K562 (cell line): ENCODE measurements around the gene MRGPRF. TPM values are rescaled to one million over a fixed set of nuclear protein-coding genes. Genes with fewer than 3 reads are reported as not detected.

Source experiments
- ATAC-seq: fragments of 200-7000 bp; cut with Tn5 transposase; 3 replicates; pipeline ENCODE4 v1.9.1; 2020; ENCODE audit warnings: moderate library complexity
- BruUV-seq: library from RNA; stranded (reverse); fragments of 400-500 nt; replicated peaks from 2 replicates; lab custom pipeline; 2021; lab: Mats Ljungman, UMichigan
- CTCF ChIA-PET: fragments of 300-600 bp; formaldehyde crosslinking; extraction: SDS; loops from one replicate; lab custom pipeline; 2021; ENCODE audit warnings: low intra/inter-chr PET ratio; lab: Yijun Ruan, JAX
- POLR2A ChIA-PET: fragments of 300-600, 350-650 bp; sonication (Branson Sonifier 250); formaldehyde crosslinking; extraction: SDS; loops from one replicate; lab custom pipeline; 2021; ENCODE audit warnings: antibody characterized with exemption, inconsistent platforms; lab: Yijun Ruan, JAX
- DNase-seq, 4 experiments: peaks; one replicate each; pipeline versions ENCODE4 v3.0.0 to v3.0.0-alpha.2; 2011 to 2018; ENCODE audit warnings: low spot score in 3 of 4, mixed read lengths in 3 of 4; ENCODE audit errors: extremely low read depth in 1 of 4
- FAIRE-seq: peaks from 2 replicates; lab custom pipeline; 2011; peaks lifted over from hg19 to GRCh38; lab: Jason Lieb, UNC
- H2AFZ ChIP-seq: 2 replicates; pipeline ENCODE4 v1.6.0; 2011; ENCODE audit warnings: low read depth, low read length, control low read depth, inconsistent platforms
- H3K27ac ChIP-seq: fragments of 200-600 bp; 3 replicates; pipeline ENCODE4 v1.8.0; 2011; ENCODE audit warnings: low read depth, mild to moderate bottlenecking, control low read depth, inconsistent platforms, low read length, moderate library complexity, mixed read lengths; ENCODE audit errors: extremely low read depth
- H3K27me3 ChIP-seq, 2 experiments: fragments of 300-600 bp in 1 of 2; 2 replicates in 1 of 2; 3 replicates in 1 of 2; pipeline versions ENCODE4 v1.6.0 to v1.8.0; 2011; ENCODE audit warnings: inconsistent platforms in 2 of 2, low read length in 2 of 2, mild to moderate bottlenecking in 1 of 2, mixed read lengths in 1 of 2, moderate library complexity in 1 of 2; ENCODE audit not compliant: control insufficient read depth in 2 of 2, insufficient read depth in 2 of 2
- H3K36me3 ChIP-seq: fragments of 300-600 bp; 3 replicates; pipeline ENCODE4 v1.8.0; 2011; ENCODE audit warnings: mild to moderate bottlenecking, low read length, inconsistent platforms; ENCODE audit not compliant: control insufficient read depth, insufficient read depth
- H3K4me1 ChIP-seq, 2 experiments: fragments of 200-600 bp in 1 of 2; replicated peaks in 1 of 2; 2 replicates in 1 of 2; 3 replicates in 1 of 2; pipeline versions ENCODE4 v1.5.1 to v1.8.0; 2011; ENCODE audit warnings: inconsistent platforms in 2 of 2, low read length in 2 of 2, mild to moderate bottlenecking in 1 of 2, mixed read lengths in 1 of 2, moderate library complexity in 1 of 2; ENCODE audit not compliant: control insufficient read depth in 2 of 2, insufficient read depth in 2 of 2
- H3K4me2 ChIP-seq: 2 replicates; pipeline ENCODE4 v1.6.1; 2011; ENCODE audit warnings: low read length, control low read depth, inconsistent platforms, mixed read lengths; ENCODE audit not compliant: insufficient read depth
- H3K4me3 ChIP-seq: fragments of 200-600 bp; sonication (generic), shearing (Covaris generic); 2 replicates; pipeline ENCODE4 v1.5.1; 2016; ENCODE audit warnings: control low read depth, inconsistent platforms
- H3K79me2 ChIP-seq: fragments of 200-600 bp; 3 replicates; pipeline ENCODE4 v1.8.0; 2011; ENCODE audit warnings: low read length, inconsistent platforms; ENCODE audit not compliant: control insufficient read depth, insufficient read depth
- H3K9ac ChIP-seq, 2 experiments: 2 replicates each; pipeline versions ENCODE4 v1.6.0 to v1.6.1; 2011; ENCODE audit warnings: low read depth in 2 of 2, low read length in 2 of 2, control low read depth in 1 of 2, inconsistent platforms in 1 of 2, mild to moderate bottlenecking in 1 of 2, mixed read lengths in 1 of 2; ENCODE audit not compliant: insufficient read depth in 1 of 2
- H3K9me1 ChIP-seq: one replicate; pipeline ENCODE4 v1.6.0; 2011; ENCODE audit warnings: inconsistent platforms, mild to moderate bottlenecking, low read length, moderate library complexity; ENCODE audit not compliant: control insufficient read depth, insufficient read depth
- H3K9me3 ChIP-seq: replicated peaks from 2 replicates; pipeline ENCODE4 v1.5.1; 2011; ENCODE audit warnings: low read depth, low read length, inconsistent platforms; ENCODE audit not compliant: control insufficient read depth, insufficient read depth
- H4K20me1 ChIP-seq: replicated peaks from 2 replicates; pipeline ENCODE4 v1.6.1; 2011; ENCODE audit warnings: low read length, inconsistent platforms, mixed read lengths; ENCODE audit not compliant: control insufficient read depth, insufficient read depth
- KLF6 ChIP-seq: fragments of 250-450 bp; sonication (Bioruptor Pico); IDR thresholded peaks from 2 replicates; pipeline ENCODE4 v1.4.0; 2020; ENCODE audit warnings: mild to moderate bottlenecking, moderate library complexity, borderline replicate concordance
- PHTF2 ChIP-seq: fragments of 250-450 bp; sonication (Bioruptor Pico); IDR thresholded peaks from 2 replicates; pipeline ENCODE4 v1.5.0; 2021; ENCODE audit warnings: mild to moderate bottlenecking
- RHOXF2B ChIP-seq: fragments of 250-450 bp; sonication (Bioruptor Pico); conservative IDR thresholded peaks from 2 replicates; pipeline ENCODE4 v1.5.1; 2021
- U2AF1 ChIP-seq: fragments of 200-400 bp; formaldehyde crosslinking; optimal IDR thresholded peaks from 2 replicates; pipeline ENCODE3; 2017; ENCODE audit warnings: mild to moderate bottlenecking, low read depth, low read length, moderate library complexity
- WGBS: fragments of 100-300 bp; shearing (Covaris generic); methylation state at CpG from one replicate; pipeline ENCODE4 v1.1.6; 2016; ENCODE audit warnings: low coverage, mixed read lengths; ENCODE audit not compliant: insufficient coverage; ENCODE audit errors: missing lambda C conversion rate; 5-methylcytosine and 5-hydroxymethylcytosine counted together
- in situ Hi-C: fragments of 300-500 bp; cut with MboI; formaldehyde crosslinking; loops from 4 replicates; pipeline ENCODE4 v1.15.0; 2018; ENCODE audit warnings: inconsistent platforms, mixed read lengths
- intact Hi-C: fragments of 100-400 bp; cut with micrococcal nuclease; formaldehyde crosslinking; loops from 2 replicates; pipeline ENCODE4 v1.14.2; 2022
- polyA plus RNA-seq, 8 experiments: library from polyadenylated mRNA; depleted of rRNA in 4 of 8; stranded (reverse) in 5 of 8; unstranded in 3 of 8; fragments of >200 nt; fragmentation: Nextera tagmentation in 2 of 8; fragmentation: Illumina TruSeq in 1 of 8; extraction: Ambion mirVana in 2 of 8; extraction: Trizol in 1 of 8; gene quantifications; 2 replicates each; pipeline versions ENCODE4 v1.2.1 to v1.2.3, GENCODE V29; 2011 to 2014; ENCODE audit warnings: inconsistent platforms in 1 of 8, missing spikeins in 1 of 8
- total RNA-seq, 7 experiments: library from RNA; depleted of rRNA in 6 of 7; stranded (reverse); fragments of >200 nt in 6 of 7; fragmentation: Illumina TruSeq in 2 of 7; extraction: Trizol in 2 of 7; gene quantifications; 2 replicates each; pipeline versions ENCODE4 v1.2.1 to v1.2.3, GENCODE V29; 2011 to 2021; ENCODE audit warnings: low replicate concordance in 1 of 7
- TF ChIP-seq, protein P1 (sequence below), 2 experiments: fragments of 150-350 bp in 1 of 2; IDR thresholded peaks; 2 replicates each; pipeline ENCODE4 v1.6.1; 2012 to 2016; ENCODE audit warnings: low read depth in 2 of 2, low read length in 2 of 2, mild to moderate bottlenecking in 1 of 2, moderate library complexity in 1 of 2
- TF ChIP-seq, protein P2 (sequence below): fragments of 450-650 bp; IDR thresholded peaks from 2 replicates; pipeline ENCODE4 v1.6.1; 2016; ENCODE audit warnings: low read depth

MRGPRF gene
- total and polyA plus RNA-seq, 9 of the 15 experiments (the other 6 are each of a cell fraction or from before 2014, with no cell fraction given), result not detected

DNA sequence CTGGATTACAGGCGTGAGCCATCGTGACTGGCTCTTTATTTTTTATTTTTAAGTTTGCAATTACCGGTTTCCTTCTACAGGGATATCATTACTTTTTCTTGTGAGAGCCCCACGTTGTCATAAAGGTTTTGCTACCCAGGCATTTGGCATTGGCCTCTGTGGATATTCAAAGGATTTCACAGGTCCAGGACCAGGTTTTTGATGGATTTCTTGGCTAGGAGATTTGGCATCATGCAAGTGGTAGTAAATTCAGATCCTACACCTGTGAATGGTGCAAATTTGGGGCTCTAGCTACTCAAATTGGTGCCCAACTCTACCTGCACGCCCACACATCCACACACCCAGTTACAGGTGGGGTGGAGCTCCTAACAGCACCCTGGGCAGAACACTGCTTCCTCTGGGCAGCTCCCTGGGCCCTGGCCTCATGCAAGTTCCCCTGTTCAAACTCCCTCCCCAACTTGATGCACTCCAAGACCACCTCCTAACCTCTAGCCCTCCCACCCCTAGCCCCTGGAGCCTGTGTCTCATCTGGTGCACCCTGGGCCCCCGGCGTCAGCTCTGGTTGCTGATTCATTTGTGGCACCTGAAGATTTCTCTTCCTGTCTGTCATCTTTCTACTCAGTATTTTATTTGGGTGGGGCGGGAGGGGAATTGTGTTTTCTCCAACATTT lies 23.0 kb downstream of the MRGPRF start:
- DNase-seq (no peak), FAIRE-seq (no peak), ATAC-seq (no peak)
- H3K36me3 ChIP-seq, result no peaks in the 10 kb centered on the region
- CTCF ChIA-PET, result no interaction called here
- POLR2A ChIA-PET, result no interaction called here
- no peaks in the 10 kb centered on the region; the same call in 1 of the 2 replicates for H3K9me3 ChIP-seq
- no peaks in the 10 kb centered on the region for H4K20me1 ChIP-seq
- H3K9ac ChIP-seq, result no peak overlapping the region; a peak in 1 of 4 replicates
- H3K4me2 ChIP-seq, result no peak overlapping the region
- no peak overlapping the region for H3K27ac ChIP-seq
- WGBS, result 1% methylated on average over 8 of the region's 8 CpGs
- peaks cover 0 to 3% of the 10 kb centered on the region in 2 experiments; a peak in 1 of 5 replicates for H3K4me1 ChIP-seq
- peaks cover 29 to 48% of the 10 kb centered on the region in 2 experiments for H3K27me3 ChIP-seq
- no peaks in the 10 kb centered on the region for H3K9me1 ChIP-seq
- in situ Hi-C loops, result no loop called here
- no peak overlapping the region for H2AFZ ChIP-seq
- intact Hi-C loops, result no loop called here
- no peaks in the 10 kb centered on the region for H3K79me2 ChIP-seq
- BruUV-seq, result no TSS peak
- H3K4me3 ChIP-seq, result no peak overlapping the region
- TF ChIP-seq PHTF2 (no peak), U2AF1 (no peak), KLF6 (CRISPR knock-in tag) (no peak), RHOXF2B (CRISPR knock-in tag) (no peak)
- TF ChIP-seq, protein P1, sequence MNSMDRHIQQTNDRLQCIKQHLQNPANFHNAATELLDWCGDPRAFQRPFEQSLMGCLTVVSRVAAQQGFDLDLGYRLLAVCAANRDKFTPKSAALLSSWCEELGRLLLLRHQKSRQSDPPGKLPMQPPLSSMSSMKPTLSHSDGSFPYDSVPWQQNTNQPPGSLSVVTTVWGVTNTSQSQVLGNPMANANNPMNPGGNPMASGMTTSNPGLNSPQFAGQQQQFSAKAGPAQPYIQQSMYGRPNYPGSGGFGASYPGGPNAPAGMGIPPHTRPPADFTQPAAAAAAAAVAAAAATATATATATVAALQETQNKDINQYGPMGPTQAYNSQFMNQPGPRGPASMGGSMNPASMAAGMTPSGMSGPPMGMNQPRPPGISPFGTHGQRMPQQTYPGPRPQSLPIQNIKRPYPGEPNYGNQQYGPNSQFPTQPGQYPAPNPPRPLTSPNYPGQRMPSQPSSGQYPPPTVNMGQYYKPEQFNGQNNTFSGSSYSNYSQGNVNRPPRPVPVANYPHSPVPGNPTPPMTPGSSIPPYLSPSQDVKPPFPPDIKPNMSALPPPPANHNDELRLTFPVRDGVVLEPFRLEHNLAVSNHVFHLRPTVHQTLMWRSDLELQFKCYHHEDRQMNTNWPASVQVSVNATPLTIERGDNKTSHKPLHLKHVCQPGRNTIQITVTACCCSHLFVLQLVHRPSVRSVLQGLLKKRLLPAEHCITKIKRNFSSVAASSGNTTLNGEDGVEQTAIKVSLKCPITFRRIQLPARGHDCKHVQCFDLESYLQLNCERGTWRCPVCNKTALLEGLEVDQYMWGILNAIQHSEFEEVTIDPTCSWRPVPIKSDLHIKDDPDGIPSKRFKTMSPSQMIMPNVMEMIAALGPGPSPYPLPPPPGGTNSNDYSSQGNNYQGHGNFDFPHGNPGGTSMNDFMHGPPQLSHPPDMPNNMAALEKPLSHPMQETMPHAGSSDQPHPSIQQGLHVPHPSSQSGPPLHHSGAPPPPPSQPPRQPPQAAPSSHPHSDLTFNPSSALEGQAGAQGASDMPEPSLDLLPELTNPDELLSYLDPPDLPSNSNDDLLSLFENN (IDR thresholded peaks at IDR 0.05; ENCODE audit: low read depth in 2 of 2, low read length in 2 of 2), result no peak
- TF ChIP-seq, protein P2, sequence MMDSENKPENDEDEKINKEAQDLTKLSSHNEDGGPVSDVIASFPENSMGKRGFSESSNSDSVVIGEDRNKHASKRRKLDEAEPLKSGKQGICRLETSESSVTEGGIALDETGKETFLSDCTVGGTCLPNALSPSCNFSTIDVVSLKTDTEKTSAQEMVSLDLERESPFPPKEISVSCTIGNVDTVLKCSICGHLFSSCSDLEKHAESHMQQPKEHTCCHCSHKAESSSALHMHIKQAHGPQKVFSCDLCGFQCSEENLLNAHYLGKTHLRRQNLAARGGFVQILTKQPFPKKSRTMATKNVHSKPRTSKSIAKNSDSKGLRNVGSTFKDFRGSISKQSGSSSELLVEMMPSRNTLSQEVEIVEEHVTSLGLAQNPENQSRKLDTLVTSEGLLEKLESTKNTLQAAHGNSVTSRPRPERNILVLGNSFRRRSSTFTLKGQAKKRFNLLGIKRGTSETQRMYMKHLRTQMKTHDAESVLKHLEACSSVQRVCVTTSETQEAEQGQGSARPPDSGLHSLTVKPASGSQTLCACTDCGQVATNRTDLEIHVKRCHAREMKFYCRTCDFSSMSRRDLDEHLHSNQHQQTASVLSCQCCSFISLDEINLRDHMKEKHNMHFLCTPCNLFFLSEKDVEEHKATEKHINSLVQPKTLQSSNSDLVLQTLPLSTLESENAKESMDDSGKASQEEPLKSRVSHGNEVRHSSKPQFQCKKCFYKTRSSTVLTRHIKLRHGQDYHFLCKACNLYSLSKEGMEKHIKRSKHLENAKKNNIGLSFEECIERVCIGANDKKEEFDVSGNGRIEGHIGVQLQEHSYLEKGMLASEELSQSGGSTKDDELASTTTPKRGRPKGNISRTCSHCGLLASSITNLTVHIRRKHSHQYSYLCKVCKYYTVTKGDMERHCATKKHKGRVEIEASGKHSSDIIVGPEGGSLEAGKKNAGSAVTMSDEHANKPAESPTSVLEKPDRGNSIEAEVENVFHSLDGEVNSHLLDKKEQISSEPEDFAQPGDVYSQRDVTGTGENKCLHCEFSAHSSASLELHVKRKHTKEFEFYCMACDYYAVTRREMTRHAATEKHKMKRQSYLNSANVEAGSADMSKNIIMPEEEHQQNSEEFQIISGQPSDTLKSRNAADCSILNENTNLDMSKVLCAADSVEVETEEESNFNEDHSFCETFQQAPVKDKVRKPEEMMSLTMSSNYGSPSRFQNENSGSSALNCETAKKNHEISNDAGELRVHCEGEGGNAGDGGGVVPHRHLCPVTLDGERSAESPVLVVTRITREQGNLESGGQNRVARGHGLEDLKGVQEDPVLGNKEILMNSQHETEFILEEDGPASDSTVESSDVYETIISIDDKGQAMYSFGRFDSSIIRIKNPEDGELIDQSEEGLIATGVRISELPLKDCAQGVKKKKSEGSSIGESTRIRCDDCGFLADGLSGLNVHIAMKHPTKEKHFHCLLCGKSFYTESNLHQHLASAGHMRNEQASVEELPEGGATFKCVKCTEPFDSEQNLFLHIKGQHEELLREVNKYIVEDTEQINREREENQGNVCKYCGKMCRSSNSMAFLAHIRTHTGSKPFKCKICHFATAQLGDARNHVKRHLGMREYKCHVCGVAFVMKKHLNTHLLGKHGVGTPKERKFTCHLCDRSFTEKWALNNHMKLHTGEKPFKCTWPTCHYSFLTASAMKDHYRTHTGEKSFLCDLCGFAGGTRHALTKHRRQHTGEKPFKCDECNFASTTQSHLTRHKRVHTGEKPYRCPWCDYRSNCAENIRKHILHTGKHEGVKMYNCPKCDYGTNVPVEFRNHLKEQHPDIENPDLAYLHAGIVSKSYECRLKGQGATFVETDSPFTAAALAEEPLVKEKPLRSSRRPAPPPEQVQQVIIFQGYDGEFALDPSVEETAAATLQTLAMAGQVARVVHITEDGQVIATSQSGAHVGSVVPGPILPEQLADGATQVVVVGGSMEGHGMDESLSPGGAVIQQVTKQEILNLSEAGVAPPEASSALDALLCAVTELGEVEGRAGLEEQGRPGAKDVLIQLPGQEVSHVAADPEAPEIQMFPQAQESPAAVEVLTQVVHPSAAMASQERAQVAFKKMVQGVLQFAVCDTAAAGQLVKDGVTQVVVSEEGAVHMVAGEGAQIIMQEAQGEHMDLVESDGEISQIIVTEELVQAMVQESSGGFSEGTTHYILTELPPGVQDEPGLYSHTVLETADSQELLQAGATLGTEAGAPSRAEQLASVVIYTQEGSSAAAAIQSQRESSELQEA, result no peak
